Motor neuron (in vitro differentiated cells): ENCODE measurements around the gene PRRG3. TPM values are rescaled to one million over a fixed set of nuclear protein-coding genes. Genes with fewer than 3 reads are reported as not detected.
"Not testable (repeated sequence)": the region's sequence is repeated elsewhere in the genome, so short reads cannot be mapped to it uniquely, and the experiment has no call there.

Experiments used
- ATAC-seq, 8 experiments: fragments of 200-7000 bp; cut with Tn5 transposase; replicated peaks in 6 of 8; 2 replicates each; pipeline ENCODE4 v1.8.0; 2021; ENCODE audit warnings: mild to moderate bottlenecking in 8 of 8, moderate library complexity in 8 of 8
- H3K27ac ChIP-seq, 2 donors: fragments of 250-450 bp; sonication (Bioruptor Pico); 2 replicates each; pipeline ENCODE4 v1.9.0; 2021; ENCODE audit warnings: antibody characterized with exemption in 2 of 2, mild to moderate bottlenecking in 2 of 2, moderate library complexity in 1 of 2
- H3K4me1 ChIP-seq, 2 donors: fragments of 250-450 bp; sonication (Bioruptor Pico); replicated peaks in 1 of 2; 2 replicates each; pipeline ENCODE4 v1.6.1; 2021; ENCODE audit warnings: antibody characterized with exemption in 2 of 2, mild to moderate bottlenecking in 2 of 2, moderate library complexity in 1 of 2
- H3K4me3 ChIP-seq, 5 donors: fragments of 250-450 bp; sonication (Bioruptor Pico); 2 replicates each; pipeline ENCODE4 v1.9.0; 2021; ENCODE audit warnings: antibody characterized with exemption in 5 of 5, mild to moderate bottlenecking in 5 of 5, moderate library complexity in 4 of 5
- WGBS, 10 experiments: fragments of 450-650 bp; shearing (Covaris generic); methylation state at CpG; one replicate each; pipeline ENCODE4 v1.0.0; 2022; 5-methylcytosine and 5-hydroxymethylcytosine counted together
- in situ Hi-C, 9 experiments: fragments of 400-800 bp; cut with MboI; loops; one replicate each; pipeline ENCODE4 v1.15.0; 2021; ENCODE audit warnings: low sequenced_read_pairs in 9 of 9, low pct_unique_long_range_greater_than_20kb in 2 of 9; ENCODE audit not compliant: unreplicated experiment in 9 of 9
- total RNA-seq, 8 experiments: library from RNA; unstranded; fragments of 300-600 nt; gene quantifications; 2 replicates each; pipeline versions ENCODE4 v1.2.3 to v1.2.4, GENCODE V29; 2022

Gene PRRG3
- 1 to 10 TPM in 5 of 8 experiments, under 1 TPM in 3; 0.27 to 2.3 (median 1.5) TPM for total RNA-seq

- WGBS, 10 experiments: no CpG with 5 or more reads among the region's 100 CpGs
- Histone ChIP-seq H3K4me1 (peaks cover 10 to 14% of the 10 kb centered on the region in 2 donors), H3K4me3 (peak within 1 kb of the TSS; percentile 23 to 53 (median 33)), H3K27ac (no peak within 1 kb of the TSS)
- in situ Hi-C loops: loop anchor here in 4 of 9 experiments (25.0 kb wide), 2 partner anchors 183 to 533 kb away; no protein-coding TSS in a partner anchor
- peak in 6 of 8 experiments; percentile 30 to 81 (median 76) for ATAC-seq
Measured at GRCh38 chrX:151694661-151695582, at the start of gene PRRG3. Gene PRRG3, plus strand, starts transcription at chrX:151695458. Its CDS starts 3,357 bp downstream, at chrX:151698815.

GRCh38 chrX:151675121-151675746 is 20.0 kb upstream of the PRRG3 start:
- WGBS, 10 experiments: 25 to 80% (median 38%) methylated on average over 1 to 5 of the region's 6 CpGs; no CpG with 5 or more reads in 7 of the 10 experiments
- no peak for ATAC-seq
- no peak overlapping the region for H3K27ac ChIP-seq
- H3K4me3 ChIP-seq: no peak overlapping the region
- in situ Hi-C loops: loop anchor here in 4 of 9 experiments (25.0 kb wide), 2 partner anchors 163 to 513 kb away; no protein-coding TSS in a partner anchor
- no peaks in the 10 kb centered on the region for H3K4me1 ChIP-seq

DNA sequence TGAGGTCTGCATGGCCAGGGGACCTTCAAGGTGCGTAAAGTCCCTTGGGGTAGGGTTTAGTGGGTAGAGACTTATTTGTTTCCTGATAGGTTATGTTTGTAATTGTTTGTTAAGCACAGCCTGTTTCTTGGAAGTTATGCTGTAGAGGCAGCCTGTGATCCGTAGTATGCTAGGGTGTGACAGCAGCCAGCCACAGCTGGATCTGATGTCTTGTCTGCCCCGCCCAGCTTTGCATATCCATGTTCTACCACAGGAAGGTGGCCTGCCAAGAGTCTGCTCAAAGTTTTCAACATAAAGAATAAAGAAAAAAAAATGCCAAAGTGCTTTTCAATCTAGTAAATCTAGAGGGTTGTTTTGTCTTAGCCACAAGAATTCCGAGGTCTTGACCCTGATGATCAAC is 19.1 kb upstream of the PRRG3 start:
- in situ Hi-C loops: loop anchor here in 4 of 9 experiments (25.0 kb wide), 2 partner anchors 164 to 514 kb away; no protein-coding TSS in a partner anchor
- 0 to 92% (median 22%) methylated on average over 1 to 3 of the region's 4 CpGs; no CpG with 5 or more reads in 6 of the 10 experiments for WGBS, 10 experiments
- peak in 3 of 8 experiments; percentile 88 to 96 (median 94) for ATAC-seq
- Histone ChIP-seq H3K27ac (no peak overlapping the region), H3K4me1 (no peaks in the 10 kb centered on the region), H3K4me3 (no peak overlapping the region)

GRCh38 chrX:151679798-151680402 is 15.4 kb upstream of the PRRG3 start:
- WGBS, 10 experiments: 33 to 100% (median 83%) methylated on average over 1 to 2 of the region's 5 CpGs; no CpG with 5 or more reads in 6 of the 10 experiments
- H3K27ac ChIP-seq: no peak overlapping the region
- H3K4me3 ChIP-seq: no peak overlapping the region
- H3K4me1 ChIP-seq: no peaks in the 10 kb centered on the region
- peak in 2 of 8 experiments; percentile 15 to 24 for ATAC-seq
- in situ Hi-C loops: loop anchor here in 4 of 9 experiments (5.0 to 25.0 kb wide), 4 partner anchors 168 to 525 kb away; no protein-coding TSS in a partner anchor

GRCh38 chrX:151680805-151681204 is 14.5 kb upstream of the PRRG3 start:
- 0 to 20% methylated on average over 1 of the region's 4 CpGs; no CpG with 5 or more reads in 8 of the 10 experiments for WGBS, 10 experiments
- no peaks in the 10 kb centered on the region for H3K4me1 ChIP-seq
- in situ Hi-C loops: loop anchor here in 4 of 9 experiments (5.0 to 25.0 kb wide), 4 partner anchors 169 to 526 kb away; no protein-coding TSS in a partner anchor

GRCh38 chrX:151687635-151688034 is 7.6 kb upstream of the PRRG3 start:
- in situ Hi-C loops: loop anchor here in 4 of 9 experiments (10.0 to 25.0 kb wide), 3 partner anchors 175 to 533 kb away; no protein-coding TSS in a partner anchor
- no peak for ATAC-seq
- H3K4me1 ChIP-seq: no peaks in the 10 kb centered on the region
- no peak overlapping the region for H3K27ac ChIP-seq
- H3K4me3 ChIP-seq: no peak overlapping the region

More at GRCh38 chrX:151680805-151681204, 14.5 kb upstream of the PRRG3 start:
- Histone ChIP-seq H3K4me3 (no peak overlapping the region), H3K27ac (no peak overlapping the region)
- peak in 5 of 8 experiments; percentile 5 to 55 (median 44) for ATAC-seq

GRCh38 chrX:151688695-151689094 is 6.6 kb upstream of the PRRG3 start:
- no peak for ATAC-seq
- Histone ChIP-seq H3K4me1 (no peaks in the 10 kb centered on the region), H3K27ac (no peak overlapping the region), H3K4me3 (no peak overlapping the region)
- in situ Hi-C loops: loop anchor here in 4 of 9 experiments (10.0 to 25.0 kb wide), 3 partner anchors 176 to 534 kb away; no protein-coding TSS in a partner anchor

DNA sequence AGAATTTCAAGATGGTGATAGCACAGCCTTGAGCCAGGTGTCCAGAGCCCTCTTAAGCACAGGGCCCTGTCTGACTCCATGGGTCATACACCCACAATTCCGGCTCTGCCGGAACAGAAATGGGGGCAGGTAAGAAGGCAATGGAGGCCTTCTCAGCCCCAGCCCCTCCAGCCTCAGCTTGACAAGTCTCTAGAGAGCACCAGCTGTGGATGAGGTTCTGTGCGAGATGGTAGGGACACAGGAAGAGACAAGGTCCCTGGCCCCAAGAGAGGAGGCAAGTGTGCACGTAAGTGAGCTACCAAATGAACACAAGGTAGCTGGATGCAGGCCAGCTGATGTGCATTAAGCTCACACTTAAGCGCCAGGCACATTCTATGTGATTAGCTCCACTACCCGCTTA is 2.4 kb upstream of the PRRG3 start:
- in situ Hi-C loops: loop anchor here in 4 of 9 experiments (25.0 kb wide), 2 partner anchors 181 to 531 kb away; no protein-coding TSS in a partner anchor
- 70 to 100% (median 98%) methylated on average over 1 to 5 of the region's 6 CpGs; no CpG with 5 or more reads in 6 of the 10 experiments for WGBS, 10 experiments
- no peak for ATAC-seq
- H3K4me3 ChIP-seq: no peak overlapping the region
- H3K27ac ChIP-seq: no peak overlapping the region
- H3K4me1 ChIP-seq: peaks cover 10 to 14% of the 10 kb centered on the region in 2 donors

- no peak overlapping the region for H3K4me3 ChIP-seq
- WGBS, 10 experiments: 10 to 100% methylated on average over 1 to 2 of the region's 12 CpGs; no CpG with 5 or more reads in 8 of the 10 experiments
- H3K27ac ChIP-seq: no peak overlapping the region
- H3K4me1 ChIP-seq: peaks cover 10 to 14% of the 10 kb centered on the region in 2 donors
- no peak for ATAC-seq
- in situ Hi-C loops: loop anchor here in 4 of 9 experiments (25.0 kb wide), 2 partner anchors 182 to 532 kb away; no protein-coding TSS in a partner anchor
Measured at GRCh38 chrX:151694121-151694520, 1.1 kb upstream of the PRRG3 start.

- WGBS, 10 experiments: 15 to 28% methylated on average over 5 to 6 of the region's 19 CpGs; no CpG with 5 or more reads in 8 of the 10 experiments
- H3K4me1 ChIP-seq: peaks cover 10 to 14% of the 10 kb centered on the region in 2 donors
- peak overlapping the region; percentile 23 to 53 (median 33) for H3K4me3 ChIP-seq
- in situ Hi-C loops: loop anchor here in 4 of 9 experiments (25.0 kb wide), 2 partner anchors 183 to 533 kb away; no protein-coding TSS in a partner anchor
- peak in 7 of 8 experiments; percentile 5 to 69 (median 56) for ATAC-seq
- H3K27ac ChIP-seq: no peak overlapping the region
Measured at GRCh38 chrX:151695583-151696340, 504 bp downstream of the PRRG3 start.

GRCh38 chrX:151697082-151697481 is 1.8 kb downstream of the PRRG3 start:
- 30 to 79% methylated on average over 2 to 7 of the region's 8 CpGs; no CpG with 5 or more reads in 8 of the 10 experiments for WGBS, 10 experiments
- peak in 2 of 8 experiments; percentile 10 to 19 for ATAC-seq
- H3K4me3 ChIP-seq, H3K27ac ChIP-seq: not testable (repeated sequence)
- peaks cover 10 to 14% of the 10 kb centered on the region in 2 donors for H3K4me1 ChIP-seq
- in situ Hi-C loops: loop anchor here in 4 of 9 experiments (25.0 kb wide), 2 partner anchors 185 to 535 kb away; no protein-coding TSS in a partner anchor
